CMK (cell line): ENCODE data around the gene FBXW11.
"Not testable (repeated sequence)": the region's sequence is repeated elsewhere in the genome, so short reads cannot be mapped to it uniquely, and the experiment has no call there.

Source experiments
- DNase-seq: peaks from one replicate; pipeline ENCODE4 v3.0.0-alpha.2; 2010; ENCODE audit warnings: low read depth

FBXW11 gene

GRCh38 chr5:172020110-172020786 is 13.8 kb upstream of the FBXW11 start:
- not testable (repeated sequence) for DNase-seq

GRCh38 chr5:172015346-172015745 is 8.9 kb upstream of the FBXW11 start:
- DNase-seq = no peak

- no peak for DNase-seq
These were observed 3.8 kb upstream of the FBXW11 start for GRCh38 chr5:172010278-172010677.

- DNase-seq = no peak
These were observed 3.3 kb upstream of the FBXW11 start for GRCh38 chr5:172009536-172010270.

- DNase-seq = no peak
These were observed 2.3 kb upstream of the FBXW11 start for GRCh38 chr5:172008689-172009141.

- no peak for DNase-seq
These were observed 1.6 kb upstream of the FBXW11 start for GRCh38 chr5:172008111-172008455.

GRCh38 chr5:172007175-172008110 is 1.0 kb upstream of the FBXW11 start:
- DNase-seq = no peak

GRCh38 chr5:172005708-172006320 is 624 bp downstream of the FBXW11 start:
- DNase-seq = no peak

GRCh38 chr5:172004824-172005237 is 1.6 kb downstream of the FBXW11 start:
- no peak for DNase-seq

GRCh38 chr5:172003746-172004145 is 2.7 kb downstream of the FBXW11 start:
- no peak for DNase-seq

GRCh38 chr5:172002840-172003512 is 3.5 kb downstream of the FBXW11 start:
- no peak for DNase-seq

GRCh38 chr5:172002310-172002709 is 4.1 kb downstream of the FBXW11 start:
- no peak for DNase-seq

- no peak for DNase-seq
These were observed 6.6 kb downstream of the FBXW11 start for GRCh38 chr5:171999877-172000276.

- DNase-seq = no peak
These were observed 7.3 kb downstream of the FBXW11 start for GRCh38 chr5:171999100-171999499.

- no peak for DNase-seq
These were observed 9.4 kb downstream of the FBXW11 start for GRCh38 chr5:171997011-171997410.

GRCh38 chr5:171992813-171993212 is 13.6 kb downstream of the FBXW11 start:
- DNase-seq = no peak

GRCh38 chr5:171992305-171992704 is 14.1 kb downstream of the FBXW11 start:
- no peak for DNase-seq

GRCh38 chr5:171990713-171991015 is 15.8 kb downstream of the FBXW11 start:
- DNase-seq = no peak

- DNase-seq = no peak
These were observed 16.3 kb downstream of the FBXW11 start for GRCh38 chr5:171989946-171990712.

- no peak for DNase-seq
These were observed 17.2 kb downstream of the FBXW11 start for GRCh38 chr5:171989276-171989675.

- no peak for DNase-seq
These were observed 19.7 kb downstream of the FBXW11 start for GRCh38 chr5:171986772-171987171.
